H1 (cell line): ENCODE results near the gene SCRN3.
"Not testable (repeated sequence)": the region's sequence is repeated elsewhere in the genome, so short reads cannot be mapped to it uniquely, and the experiment has no call there.

Source experiments
- CTCF ChIP-seq, 3 experiments: IDR thresholded peaks; 1 replicate in 2 of 3; 2 replicates in 1 of 3; pipeline versions ENCODE4 v1.5.1 to v1.6.1; 2011; ENCODE audit warnings: low read length in 3 of 3, mild to moderate bottlenecking in 3 of 3, inconsistent platforms in 2 of 3, low read depth in 1 of 3, moderate library complexity in 1 of 3; ENCODE audit not compliant: insufficient read depth in 1 of 3; ENCODE audit errors: control extremely low read depth in 1 of 3
- EP300 ChIP-seq, 2 experiments: IDR thresholded peaks; 1 replicate in 1 of 2; 2 replicates in 1 of 2; pipeline ENCODE4 v1.6.1; 2011 to 2012; ENCODE audit warnings: low read depth in 2 of 2, low read length in 2 of 2, mild to moderate bottlenecking in 2 of 2, borderline replicate concordance in 1 of 2, inconsistent platforms in 1 of 2, moderate library complexity in 1 of 2
- EZH2 ChIP-seq: fragments of 200-600 bp; sonication (generic); IDR thresholded peaks from 2 replicates; pipeline ENCODE4 v1.7.1; 2012; ENCODE audit warnings: low read depth, mild to moderate bottlenecking, moderate library complexity, low read length, inconsistent platforms; ENCODE audit not compliant: severe bottlenecking
- JUND ChIP-seq: IDR thresholded peaks from 2 replicates; pipeline ENCODE4 v1.6.1; 2011; ENCODE audit warnings: mild to moderate bottlenecking, improper control_type of control experiment, low read length
- POLR2A ChIP-seq, 2 experiments: IDR thresholded peaks; 1 replicate in 1 of 2; 2 replicates in 1 of 2; pipeline ENCODE4 v1.6.1; 2011; ENCODE audit warnings: low read depth in 2 of 2, low read length in 2 of 2, mild to moderate bottlenecking in 2 of 2; ENCODE audit errors: control extremely low read depth in 1 of 2
- POLR2AphosphoS5 ChIP-seq: IDR thresholded peaks from 2 replicates; pipeline ENCODE4 v1.6.1; 2011; ENCODE audit warnings: low read depth, low read length
- RAD21 ChIP-seq, 2 experiments: IDR thresholded peaks in 1 of 2; conservative IDR thresholded peaks in 1 of 2; 2 replicates each; pipeline ENCODE4 v1.6.1; 2011; ENCODE audit warnings: low read depth in 2 of 2, low read length in 2 of 2, improper control_type of control experiment in 1 of 2, inconsistent platforms in 1 of 2, mild to moderate bottlenecking in 1 of 2, moderate library complexity in 1 of 2
- RFX5 ChIP-seq: IDR thresholded peaks from 2 replicates; pipeline ENCODE4 v1.6.1; 2011; ENCODE audit warnings: low read depth, low read length, improper control_type of control experiment, borderline replicate concordance
- RXRA ChIP-seq: IDR thresholded peaks from 2 replicates; pipeline ENCODE4 v1.6.1; 2011; ENCODE audit warnings: low read depth, mild to moderate bottlenecking, low read length, moderate library complexity; ENCODE audit not compliant: insufficient read depth
- SIX5 ChIP-seq: IDR thresholded peaks from 2 replicates; pipeline ENCODE4 v1.6.1; 2011; ENCODE audit warnings: mild to moderate bottlenecking, low read depth, low read length
- SP1 ChIP-seq: IDR thresholded peaks from 2 replicates; pipeline ENCODE4 v1.6.1; 2011; ENCODE audit warnings: low read depth, low read length
- SUZ12 ChIP-seq: fragments of 200-600 bp; sonication (generic); IDR thresholded peaks from 2 replicates; pipeline ENCODE4 v1.6.1; 2012; ENCODE audit warnings: mild to moderate bottlenecking, inconsistent platforms, low read length, moderate library complexity, mixed read lengths
- ZNF274 ChIP-seq: IDR thresholded peaks from 2 replicates; pipeline ENCODE4 v1.7.0; 2012; ENCODE audit warnings: low read length, borderline replicate concordance; ENCODE audit errors: extremely low read depth

GRCh38 chr2:174410039-174410438 lies 14.5 kb downstream of the SCRN3 start:
- TF ChIP-seq RFX5; JUND; CTCF (IDR thresholded peaks at IDR 0.05; ENCODE audit: control extremely low read depth in 1 of 3, insufficient read depth in 1 of 3, low read depth in 1 of 3, low read length in 3 of 3); EP300 (IDR thresholded peaks at IDR 0.05; ENCODE audit: borderline replicate concordance in 1 of 2, low read depth in 2 of 2, low read length in 2 of 2); POLR2A (IDR thresholded peaks at IDR 0.05; ENCODE audit: control extremely low read depth in 1 of 2, low read depth in 2 of 2, low read length in 2 of 2); SIX5; ZNF274; RAD21 (IDR thresholded peaks at IDR 0.05 in 1 of 2, conservative IDR thresholded peaks at IDR 0.05 in 1 of 2; ENCODE audit: low read depth in 2 of 2, low read length in 2 of 2); SP1; SUZ12; RXRA; EZH2; POLR2AphosphoS5: not testable (repeated sequence)
